CD4-positive, CD25-positive, alpha-beta regulatory T cell (primary cell): Measurements from ENCODE around the gene CITED2. TPM values are rescaled to one million over a fixed set of nuclear protein-coding genes. Genes with fewer than 3 reads are reported as not detected.

Experiments
- ATAC-seq, 2 donors: fragments of 150-1000 bp; cut with Tn5 transposase; one replicate each; pipeline ENCODE4 v1.10.0; 2021; ENCODE audit warnings: low read depth in 2 of 2, moderate number of reproducible peaks in 2 of 2, moderate library complexity in 1 of 2
- DNase-seq, 3 donors: peaks; one replicate each; pipeline versions ENCODE4 v3.0.0 to v3.0.0-alpha.2; 2012 to 2022; ENCODE audit warnings: mixed read lengths in 1 of 3
- H3K27ac ChIP-seq: one replicate; pipeline ENCODE4 v1.7.0; 2013; ENCODE audit warnings: mild to moderate bottlenecking, low read length; ENCODE audit not compliant: insufficient read depth, poor library complexity, severe bottlenecking
- H3K27me3 ChIP-seq: one replicate; pipeline ENCODE4 v1.7.0; 2013; ENCODE audit warnings: low read length; ENCODE audit not compliant: control insufficient read depth, insufficient read depth
- H3K36me3 ChIP-seq: one replicate; pipeline ENCODE4 v1.7.0; 2013; ENCODE audit warnings: mild to moderate bottlenecking, low read length, moderate library complexity; ENCODE audit not compliant: control insufficient read depth, insufficient read depth
- H3K4me1 ChIP-seq: 2 replicates; pipeline ENCODE4 v1.7.0; 2013; ENCODE audit warnings: mild to moderate bottlenecking, low read length; ENCODE audit not compliant: insufficient read depth, control insufficient read depth, poor library complexity, severe bottlenecking
- H3K4me3 ChIP-seq: one replicate; pipeline ENCODE4 v1.7.0; 2013; ENCODE audit warnings: low read depth, mild to moderate bottlenecking, low read length, moderate library complexity
- H3K9me3 ChIP-seq, 2 experiments: 1 replicate in 1 of 2; 2 replicates in 1 of 2; pipeline ENCODE4 v1.7.0; 2013; ENCODE audit warnings: low read length in 2 of 2, mild to moderate bottlenecking in 1 of 2, moderate library complexity in 1 of 2; ENCODE audit not compliant: control insufficient read depth in 2 of 2
- H3K27ac Mint-ChIP-seq, 3 donors: one replicate each; pipeline ENCODE4 v1.8.0; 2020 to 2022; ENCODE audit warnings: mild to moderate bottlenecking in 3 of 3, mixed read lengths in 3 of 3, moderate library complexity in 2 of 3
- H3K27me3 Mint-ChIP-seq: one replicate; pipeline ENCODE4 v1.8.0; 2022; ENCODE audit warnings: mild to moderate bottlenecking, mixed read lengths
- H3K36me3 Mint-ChIP-seq: one replicate; pipeline ENCODE4 v1.8.0; 2020; ENCODE audit warnings: mixed read lengths
- H3K4me1 Mint-ChIP-seq, 4 donors: one replicate each; pipeline ENCODE4 v1.8.0; 2020 to 2022; ENCODE audit warnings: mixed read lengths in 4 of 4, mild to moderate bottlenecking in 1 of 4
- H3K4me3 Mint-ChIP-seq, 4 donors: one replicate each; pipeline ENCODE4 v1.8.0; 2020 to 2022; ENCODE audit warnings: mild to moderate bottlenecking in 4 of 4, mixed read lengths in 4 of 4, moderate library complexity in 3 of 4
- H3K9me3 Mint-ChIP-seq, 7 donors: one replicate each; pipeline ENCODE4 v1.8.0; 2020 to 2022; ENCODE audit warnings: mixed read lengths in 7 of 7, mild to moderate bottlenecking in 3 of 7, moderate library complexity in 2 of 7
- polyA plus RNA-seq, 4 donors: library from polyadenylated mRNA; unstranded; fragments of 300-500 nt; fragmentation: Illumina TruSeq; gene quantifications; one replicate each; pipeline ENCODE4 v1.2.3, GENCODE V29; 2021
- total RNA-seq: library from RNA; stranded (reverse); gene quantifications from one replicate; pipeline ENCODE4 v1.2.3, GENCODE V29; 2022

The CITED2 gene
- total and polyA plus RNA-seq, 5 donors from 2014 or later = 30.6 to 151 (median 39.6) TPM

GRCh38 chr6:139325125-139325524, 49.3 kb downstream of the CITED2 start:
- Histone ChIP-seq H3K27me3 (no peaks in the 10 kb centered on the region), H3K4me3 (no peak overlapping the region), H3K27ac (no peak overlapping the region), H3K36me3 (no peaks in the 10 kb centered on the region), H3K4me1 (peaks cover 22% of the 10 kb centered on the region), H3K9me3 (no peaks in the 10 kb centered on the region)
- Mint-ChIP-seq H3K27me3 (peaks cover 5% of the 10 kb centered on the region), H3K9me3 (peaks cover 0 to 7% (median 1%) of the 10 kb centered on the region in 7 donors), H3K27ac (peak overlapping the region in 2 of 3 donors; percentile 43 to 72), H3K4me3 (no peak overlapping the region), H3K36me3 (peaks cover 6% of the 10 kb centered on the region), H3K4me1 (peaks cover 23 to 47% (median 30%) of the 10 kb centered on the region in 4 donors)
- DNase-seq = no peak
- no peak for ATAC-seq

- Mint-ChIP-seq H3K27me3 (peaks cover 5% of the 10 kb centered on the region), H3K36me3 (peaks cover 6% of the 10 kb centered on the region), H3K27ac (peak overlapping the region; percentile 92 to 98 (median 97)), H3K4me1 (peaks cover 23 to 44% (median 27%) of the 10 kb centered on the region in 4 donors), H3K9me3 (peaks cover 0 to 7% (median 1%) of the 10 kb centered on the region in 7 donors), H3K4me3 (peak overlapping the region in 3 of 4 donors; percentile 82 to 90 (median 88))
- Histone ChIP-seq H3K36me3 (no peaks in the 10 kb centered on the region), H3K4me3 (no peak overlapping the region), H3K27ac (peak overlapping the region; percentile 81), H3K27me3 (no peaks in the 10 kb centered on the region), H3K4me1 (peaks cover 22% of the 10 kb centered on the region), H3K9me3 (no peaks in the 10 kb centered on the region)
- no peak for ATAC-seq
- DNase-seq = no peak
Measured at GRCh38 chr6:139324301-139324555, 50.2 kb downstream of the CITED2 start.

- no peaks in the 10 kb centered on the region for H3K27me3 ChIP-seq
- no peaks in the 10 kb centered on the region for H3K9me3 ChIP-seq
- Mint-ChIP-seq H3K4me1 (peaks cover 23 to 44% (median 27%) of the 10 kb centered on the region in 4 donors), H3K36me3 (peaks cover 6% of the 10 kb centered on the region), H3K27me3 (peaks cover 5% of the 10 kb centered on the region), H3K27ac (peak overlapping the region; percentile 92 to 98 (median 97)), H3K4me3 (peak overlapping the region; percentile 82 to 90 (median 88)), H3K9me3 (peaks cover 0 to 7% (median 2%) of the 10 kb centered on the region in 7 donors)
- H3K27ac ChIP-seq = peak overlapping the region; percentile 81
- peaks cover 22% of the 10 kb centered on the region for H3K4me1 ChIP-seq
- ATAC-seq = peak; percentile 90 to 93
- DNase-seq = peak; percentile 44 to 89 (median 82)
- H3K4me3 ChIP-seq = peak overlapping the region; percentile 80
- no peaks in the 10 kb centered on the region for H3K36me3 ChIP-seq
Measured at GRCh38 chr6:139323511-139324300, 50.7 kb downstream of the CITED2 start.

Other genes with a start within 250 kb of the CITED2 start
- 165 TPM for gene HECA, start 239.6 kb downstream of the CITED2 start, total RNA-seq
- gene HECA, start 239.6 kb downstream of the CITED2 start, polyA plus RNA-seq = 1 to 10 TPM; 5.2 to 7.9 (median 6.3) TPM
- gene TXLNB, start 82.7 kb downstream of the CITED2 start, total RNA-seq = 0.47 TPM
- under 1 TPM; 0.16 to 0.31 (median 0.21) TPM for gene TXLNB, start 82.7 kb downstream of the CITED2 start, polyA plus RNA-seq